ENCODE data around the gene CALN1.

CALN1 gene

DNA sequence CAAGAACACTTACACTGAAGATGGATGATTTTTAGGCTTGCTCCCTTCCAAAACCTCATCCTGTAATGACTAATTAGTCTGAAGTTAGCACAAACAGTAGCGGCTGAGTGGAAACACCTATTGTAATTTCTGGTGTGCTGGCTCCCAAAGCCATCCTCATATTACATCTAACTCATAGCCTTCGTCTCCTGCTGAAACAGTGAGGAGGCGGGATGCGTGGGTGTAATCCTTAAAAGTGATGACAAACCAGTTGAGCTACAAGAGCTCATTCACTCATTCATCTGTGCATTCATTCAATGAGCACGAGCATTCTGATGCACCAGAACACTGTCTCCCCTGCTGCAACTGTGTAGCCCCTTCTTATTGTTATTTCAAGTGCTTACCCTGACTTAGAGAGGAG is 235.3 kb downstream of the CALN1 start:
- no peak overlapping the region for H3K27ac ChIP-seq
- TF ChIP-seq, protein P1, sequence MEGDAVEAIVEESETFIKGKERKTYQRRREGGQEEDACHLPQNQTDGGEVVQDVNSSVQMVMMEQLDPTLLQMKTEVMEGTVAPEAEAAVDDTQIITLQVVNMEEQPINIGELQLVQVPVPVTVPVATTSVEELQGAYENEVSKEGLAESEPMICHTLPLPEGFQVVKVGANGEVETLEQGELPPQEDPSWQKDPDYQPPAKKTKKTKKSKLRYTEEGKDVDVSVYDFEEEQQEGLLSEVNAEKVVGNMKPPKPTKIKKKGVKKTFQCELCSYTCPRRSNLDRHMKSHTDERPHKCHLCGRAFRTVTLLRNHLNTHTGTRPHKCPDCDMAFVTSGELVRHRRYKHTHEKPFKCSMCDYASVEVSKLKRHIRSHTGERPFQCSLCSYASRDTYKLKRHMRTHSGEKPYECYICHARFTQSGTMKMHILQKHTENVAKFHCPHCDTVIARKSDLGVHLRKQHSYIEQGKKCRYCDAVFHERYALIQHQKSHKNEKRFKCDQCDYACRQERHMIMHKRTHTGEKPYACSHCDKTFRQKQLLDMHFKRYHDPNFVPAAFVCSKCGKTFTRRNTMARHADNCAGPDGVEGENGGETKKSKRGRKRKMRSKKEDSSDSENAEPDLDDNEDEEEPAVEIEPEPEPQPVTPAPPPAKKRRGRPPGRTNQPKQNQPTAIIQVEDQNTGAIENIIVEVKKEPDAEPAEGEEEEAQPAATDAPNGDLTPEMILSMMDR (conservative IDR thresholded peaks at IDR 0.05), result no peak
- no peak for TF ChIP-seq ZFX (IDR thresholded peaks at IDR 0.05)

DNA sequence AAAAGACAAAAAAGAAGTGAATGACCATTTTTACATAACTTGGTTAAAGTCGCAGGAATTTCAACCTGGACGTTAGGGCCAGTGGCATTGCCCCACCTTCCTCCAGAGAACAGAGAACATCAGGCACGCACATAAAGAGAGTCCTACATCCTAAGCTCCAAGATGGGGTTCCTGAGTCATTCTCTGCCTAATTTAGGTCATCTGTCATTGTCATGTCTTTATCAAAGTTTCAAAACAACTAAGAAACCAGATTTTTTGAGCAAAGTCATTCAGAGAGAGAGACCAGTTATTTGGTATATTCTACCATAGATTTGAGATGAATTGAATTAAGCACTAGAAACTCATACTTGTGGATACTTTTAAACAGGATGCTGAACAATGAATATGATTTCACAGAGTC is 241.7 kb downstream of the CALN1 start:
- no peak for TF ChIP-seq ZFX (IDR thresholded peaks at IDR 0.05)
- TF ChIP-seq, protein P1 (conservative IDR thresholded peaks at IDR 0.05), result no peak
- H3K27ac ChIP-seq, result no peak overlapping the region

DNA sequence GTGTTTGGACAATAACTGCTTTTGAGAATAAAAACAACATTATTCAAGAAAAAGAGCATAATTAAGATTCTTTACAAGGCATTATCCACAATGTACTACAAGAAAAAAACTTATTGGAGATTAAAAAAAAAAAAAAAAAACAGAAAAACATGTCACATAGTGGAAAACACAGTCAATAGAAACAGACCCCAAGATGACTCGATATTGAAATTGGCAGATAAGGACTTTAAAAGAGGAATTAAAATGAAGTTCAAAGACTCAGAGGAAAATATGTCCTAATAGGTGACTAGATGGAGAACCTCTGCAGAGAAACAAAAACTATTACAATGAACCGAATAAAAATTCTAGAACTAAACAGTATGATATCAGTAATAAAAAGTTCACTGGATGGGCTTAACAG is 248.9 kb downstream of the CALN1 start:
- H3K27ac ChIP-seq, result no peak overlapping the region
- TF ChIP-seq, protein P1 (conservative IDR thresholded peaks at IDR 0.05), result no peak
- no peak for TF ChIP-seq ZFX (IDR thresholded peaks at IDR 0.05)

GRCh38 chr7:72161534-72161933 is 250.6 kb downstream of the CALN1 start:
- no peak overlapping the region for H3K27ac ChIP-seq
- TF ChIP-seq ZFX (IDR thresholded peaks at IDR 0.05), result no peak
- TF ChIP-seq, protein P1 (conservative IDR thresholded peaks at IDR 0.05), result peak; percentile 48

DNA sequence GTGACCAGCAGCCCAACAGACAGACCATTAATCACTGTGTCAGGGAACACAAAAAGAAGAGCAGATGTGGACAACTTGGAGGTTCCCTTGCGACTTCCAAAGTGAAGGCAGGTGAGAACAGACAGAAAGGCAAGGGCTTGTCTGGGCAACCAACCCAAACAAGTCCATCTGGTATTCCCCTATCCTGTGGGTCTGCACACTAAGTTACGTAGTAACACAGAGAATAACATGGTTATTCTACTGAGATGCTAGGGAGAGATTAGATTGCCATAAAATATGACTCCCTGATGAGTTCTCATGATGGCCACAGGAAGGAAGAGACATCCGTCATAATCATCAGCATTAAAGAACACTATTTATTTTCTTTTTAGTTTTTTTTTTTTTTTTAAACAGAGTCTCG is 252.2 kb downstream of the CALN1 start:
- TF ChIP-seq, protein P1 (conservative IDR thresholded peaks at IDR 0.05), result no peak
- no peak for TF ChIP-seq ZFX (IDR thresholded peaks at IDR 0.05)
- no peak overlapping the region for H3K27ac ChIP-seq

GRCh38 chr7:72156671-72157070 is 255.5 kb downstream of the CALN1 start:
- TF ChIP-seq, protein P1 (conservative IDR thresholded peaks at IDR 0.05), result no peak
- no peak for TF ChIP-seq ZFX (IDR thresholded peaks at IDR 0.05)
- no peak overlapping the region for H3K27ac ChIP-seq

- H3K27ac ChIP-seq, result peak overlapping the region; percentile 55; the same call in 1 of the 2 replicates
- TF ChIP-seq ZFX (IDR thresholded peaks at IDR 0.05), result no peak
- TF ChIP-seq, protein P1 (conservative IDR thresholded peaks at IDR 0.05), result no peak
Observed at GRCh38 chr7:72153132-72153512, 259.0 kb downstream of the CALN1 start.
